NCI-H748 (cell line): ENCODE results near the gene CLEC4A.
"Not testable (repeated sequence)": the region's sequence is repeated elsewhere in the genome, so short reads cannot be mapped to it uniquely, and the experiment has no call there.

Experiments used
- DNase-seq: peaks from one replicate; lab custom pipeline; 2025; ENCODE audit not compliant: unreplicated experiment; lab: John Stamatoyannopoulos, UW

Gene CLEC4A

DNA sequence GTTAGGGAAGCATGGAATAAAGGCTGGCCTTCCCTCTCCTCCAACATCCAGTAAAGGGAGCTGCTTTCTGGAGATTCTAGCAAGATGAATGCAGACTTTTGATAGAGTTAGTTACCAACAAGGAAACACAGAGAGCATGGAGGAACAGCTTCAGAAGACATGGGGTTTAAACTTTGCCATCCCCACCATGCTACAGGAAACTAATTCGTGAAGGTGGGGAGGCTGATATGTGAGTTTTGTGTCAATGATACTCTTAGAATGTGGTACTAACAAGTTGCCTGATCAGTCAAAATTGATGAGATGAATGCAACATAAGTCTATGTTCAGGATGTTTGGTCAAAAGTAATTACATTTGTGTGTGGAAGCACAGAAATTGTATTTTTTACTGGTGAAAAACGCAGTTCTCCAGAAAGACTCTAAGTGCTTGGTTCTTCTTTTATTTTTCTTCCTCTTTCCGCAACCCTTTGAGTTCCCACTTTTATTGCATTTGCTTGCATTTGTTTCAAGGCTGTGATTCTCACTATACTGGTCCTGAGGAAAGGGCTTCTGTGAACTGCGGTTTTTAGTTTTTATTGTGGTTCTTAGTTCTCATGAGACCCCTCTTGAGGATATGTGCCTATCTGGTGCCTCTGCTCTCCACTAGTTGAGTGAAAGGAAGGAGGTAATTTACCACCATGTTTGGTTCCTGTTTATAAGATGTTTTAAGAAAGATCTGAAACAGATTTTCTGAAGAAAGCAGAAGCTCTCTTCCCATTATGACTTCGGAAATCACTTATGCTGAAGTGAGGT, at the start of gene CLEC4A:
TSS of gene CLEC4A (plus strand) at position 494 of the 789 bp plus-strand sequence. CDS start at position 756, 262 bp downstream.
- DNase-seq: no peak

DNA sequence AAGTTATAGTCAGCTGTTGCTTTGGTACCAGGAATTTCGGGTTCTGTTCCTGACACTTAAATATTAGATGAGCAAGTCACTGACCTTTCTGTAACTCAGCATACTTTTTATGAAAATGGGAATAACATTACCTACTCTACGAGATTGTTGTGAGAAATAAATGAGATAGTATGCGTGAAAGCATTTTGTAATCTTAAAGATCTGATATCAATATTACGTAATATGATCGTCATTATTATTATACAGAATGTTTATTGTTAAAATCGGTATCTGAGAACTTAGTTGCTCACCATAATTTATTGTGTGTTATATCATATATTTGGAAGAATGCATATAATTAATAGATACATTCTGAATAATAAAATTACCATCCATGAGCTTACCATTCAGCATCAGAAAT, 47.5 kb upstream of the CLEC4A start:
- no peak for DNase-seq

DNA sequence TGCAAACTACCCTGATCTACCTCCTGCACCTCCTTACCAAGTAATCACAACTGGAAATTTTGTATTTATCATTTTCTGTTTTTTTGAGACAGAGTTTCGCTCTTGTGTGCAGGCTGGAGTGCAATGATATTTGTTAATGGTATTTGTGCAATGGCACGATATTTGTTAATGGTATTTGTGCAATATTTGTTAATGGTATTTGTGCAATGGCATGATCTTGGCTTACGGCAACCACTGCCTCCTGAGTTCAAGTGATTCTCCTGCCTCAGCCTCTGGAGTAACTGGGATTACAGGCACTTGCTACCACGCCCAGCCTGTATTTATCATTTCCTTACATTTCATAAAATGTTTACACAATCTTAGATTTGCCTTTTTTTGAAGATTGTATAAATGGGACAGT, 47.1 kb upstream of the CLEC4A start:
- DNase-seq: no peak

DNA sequence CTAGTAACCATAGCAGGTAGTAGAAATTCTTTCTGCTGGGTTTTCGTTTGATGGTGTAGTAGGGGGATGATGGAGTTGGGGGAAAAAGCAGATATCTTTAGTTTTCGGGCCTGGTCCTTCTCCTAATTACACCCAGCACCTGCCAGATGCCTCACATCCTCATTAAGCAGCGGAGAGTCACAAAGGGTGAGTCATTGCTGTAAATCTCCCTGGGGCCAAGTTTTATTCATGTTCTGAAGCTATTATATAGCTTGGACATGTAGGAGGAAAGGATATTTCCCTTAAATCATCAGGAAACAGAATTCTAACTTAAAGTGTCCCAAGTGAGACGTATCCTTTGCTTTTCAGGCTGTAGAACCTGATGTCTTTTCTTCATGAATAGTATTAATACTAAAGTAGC, 46.2 kb upstream of the CLEC4A start:
- no peak for DNase-seq

DNA sequence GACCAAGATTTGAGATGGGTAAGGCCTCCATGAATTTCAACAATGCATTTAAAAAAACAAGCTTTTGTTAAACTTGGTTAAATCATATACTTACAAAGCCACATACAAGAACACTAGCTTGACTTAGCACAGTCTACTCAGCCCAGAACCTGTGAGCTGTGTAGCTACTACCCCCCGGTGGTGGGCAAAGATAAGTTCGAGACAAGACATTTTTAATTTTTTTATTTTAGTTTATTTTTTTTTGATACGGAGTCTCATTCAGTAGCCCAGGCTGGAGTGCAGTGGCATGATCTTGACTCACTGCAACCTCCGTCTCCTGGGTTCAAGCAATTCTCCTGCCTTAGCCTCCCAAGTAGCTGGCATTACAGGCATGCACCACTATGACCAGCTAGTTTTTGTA, 45.0 kb upstream of the CLEC4A start:
- DNase-seq: peak; percentile 35

DNA sequence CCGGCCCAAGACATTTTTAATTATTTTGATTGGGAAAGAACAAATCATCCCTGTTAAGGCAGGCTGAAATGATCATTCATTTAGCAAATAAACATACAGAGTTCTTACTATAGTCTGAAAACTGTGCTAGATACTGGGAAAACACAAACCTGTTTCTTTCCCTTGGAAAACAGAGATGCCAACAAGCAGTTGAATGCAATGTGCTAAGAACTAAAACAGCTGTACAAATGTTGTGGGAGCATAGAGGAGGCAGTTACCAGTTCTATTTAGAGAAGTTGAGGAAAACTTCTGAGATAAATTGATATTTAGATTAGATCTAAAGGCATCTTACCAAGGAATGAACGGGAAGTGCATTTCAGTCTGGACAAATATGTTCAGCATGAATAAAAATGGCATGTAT, 44.5 kb upstream of the CLEC4A start:
- no peak for DNase-seq

DNA sequence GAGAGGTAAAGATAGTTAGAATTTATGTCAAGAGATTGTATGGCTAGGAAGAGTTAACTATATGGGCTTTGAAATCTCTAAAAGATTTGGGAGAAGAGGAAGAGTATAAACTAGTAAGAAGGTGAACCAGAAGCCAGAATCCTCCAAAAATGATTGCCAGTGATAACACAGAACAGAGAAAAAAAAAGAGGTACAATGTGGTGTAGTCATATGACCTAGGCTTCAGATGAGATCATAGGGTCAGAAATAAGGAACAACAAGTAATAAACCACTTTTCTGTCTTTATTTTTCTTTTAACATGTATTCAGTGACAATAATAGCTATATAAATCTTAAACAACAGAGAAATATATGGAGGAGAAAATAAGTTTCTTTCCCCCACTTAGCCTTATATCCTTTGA, 43.3 kb upstream of the CLEC4A start:
- DNase-seq: no peak

DNA sequence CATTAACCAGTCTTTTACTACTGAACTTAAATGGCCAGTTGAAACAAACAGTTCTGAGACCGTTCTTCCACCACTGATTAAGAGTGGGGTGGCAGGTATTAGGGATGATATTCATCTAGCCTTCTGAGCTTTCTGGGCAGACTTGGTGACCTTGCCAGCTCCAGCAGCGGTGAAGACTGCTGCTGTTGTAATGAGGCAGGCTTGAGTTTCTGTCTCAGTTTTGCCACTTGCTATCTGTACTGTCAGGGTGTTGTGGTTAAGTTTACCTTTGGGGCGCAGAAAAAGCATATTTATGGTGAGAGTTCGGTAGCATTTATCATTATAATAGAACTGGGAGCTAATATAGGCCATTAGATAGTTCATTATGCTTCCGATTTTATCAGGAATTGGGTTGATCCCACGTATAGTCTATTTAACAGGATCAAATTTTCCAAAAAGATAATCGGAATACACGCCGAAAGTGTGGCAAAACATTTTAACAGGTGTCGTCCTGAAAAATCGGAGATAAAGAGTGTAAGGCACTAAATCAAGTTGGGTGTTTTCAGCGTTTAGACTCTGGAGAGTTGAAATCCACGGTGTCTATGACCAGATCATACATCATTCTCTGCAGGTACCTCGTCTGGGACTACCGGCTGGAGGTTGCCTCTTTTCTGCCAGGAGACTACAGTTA, 42.0 kb upstream of the CLEC4A start:
- DNase-seq: peak; percentile 24

DNA sequence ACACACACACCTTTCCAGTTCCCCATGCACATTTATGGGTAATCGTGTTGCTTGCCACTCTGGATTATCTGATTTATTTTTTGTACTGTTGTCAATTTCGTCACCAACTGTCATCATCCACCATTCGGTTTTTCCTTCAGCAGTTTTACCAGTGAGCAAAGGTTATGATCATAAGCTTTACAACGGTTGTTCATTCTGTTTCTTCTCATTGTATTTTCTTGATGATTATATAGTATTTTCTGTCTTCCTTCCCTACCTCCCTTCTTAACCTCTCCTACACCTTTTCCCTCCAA, 40.7 kb upstream of the CLEC4A start:
- DNase-seq: no peak

DNA sequence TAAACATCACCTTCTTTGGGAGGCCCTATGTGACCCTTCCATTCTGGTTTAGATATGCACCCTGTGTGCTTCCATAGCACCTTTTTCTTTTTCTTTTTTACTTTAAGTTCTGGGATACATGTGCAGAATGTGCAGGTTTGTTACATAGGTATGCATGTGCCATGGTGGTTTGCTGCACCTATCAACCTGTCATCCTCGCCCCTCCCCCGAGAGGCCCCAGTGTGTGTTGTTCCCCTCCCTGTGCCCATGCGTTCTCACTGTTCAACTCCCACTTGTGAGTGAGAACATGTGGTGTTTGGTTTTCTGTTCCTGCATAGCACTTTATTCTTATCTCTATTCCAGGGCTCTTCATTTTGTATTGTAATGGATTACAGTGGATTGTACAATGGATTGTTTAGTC, 39.1 kb upstream of the CLEC4A start:
- DNase-seq: not testable (repeated sequence)

DNA sequence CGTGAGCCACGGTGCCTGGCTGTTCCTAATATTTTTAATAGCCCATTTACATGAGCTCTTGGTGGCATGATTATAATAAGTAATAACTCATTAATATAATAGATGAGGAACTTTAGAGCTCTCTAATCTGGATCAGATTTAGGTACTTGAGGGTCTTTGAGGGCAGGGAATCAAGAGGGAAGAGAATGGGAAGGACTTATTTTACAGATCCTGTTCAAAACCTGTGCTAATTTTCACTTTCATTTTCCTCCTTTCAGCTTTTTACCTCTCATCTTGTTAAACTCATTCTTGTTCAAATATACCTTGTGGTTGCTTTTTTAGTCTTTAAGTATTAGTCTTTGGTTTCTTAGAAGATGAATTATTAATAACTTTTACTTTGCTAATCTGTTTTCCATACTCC, 35.8 kb upstream of the CLEC4A start:
- no peak for DNase-seq

DNA sequence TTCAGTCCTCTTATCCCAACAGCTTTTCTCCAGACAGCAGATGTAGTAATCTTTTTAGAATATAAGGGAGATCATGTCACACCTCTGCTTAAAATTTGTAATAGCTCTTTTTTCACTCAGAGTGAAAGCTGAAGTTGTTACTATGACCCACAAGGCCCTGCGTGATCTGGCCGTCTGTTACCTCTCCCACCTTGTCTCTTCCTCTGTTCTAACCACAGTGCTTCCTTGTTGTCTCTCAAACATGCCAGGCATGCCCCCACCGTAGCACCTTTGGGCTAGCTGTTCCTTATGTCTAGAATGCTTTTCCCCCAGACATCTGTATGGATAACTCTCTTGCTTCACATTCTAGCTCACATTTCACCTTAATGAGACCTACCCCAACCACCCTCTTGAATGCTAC, 34.8 kb upstream of the CLEC4A start:
- DNase-seq: no peak

DNA sequence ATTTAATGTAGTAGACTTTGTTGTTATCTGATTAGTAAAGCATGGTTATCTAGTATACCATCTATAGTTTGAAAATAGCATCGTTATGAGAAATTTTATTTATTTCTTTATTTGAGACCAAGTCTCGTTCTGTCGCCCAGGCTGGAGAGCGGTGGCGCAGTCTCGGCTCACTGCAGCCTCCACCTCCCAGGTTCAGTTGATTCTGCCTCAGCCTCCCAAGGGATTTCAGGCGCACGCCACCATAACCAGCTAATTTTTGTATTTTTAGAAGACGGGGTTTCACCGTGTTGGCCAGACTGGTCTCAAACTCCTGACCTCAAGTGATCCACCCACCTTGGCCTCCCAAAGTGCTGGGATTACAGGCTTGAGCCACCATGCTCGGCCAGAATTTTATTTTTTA, 34.1 kb upstream of the CLEC4A start:
- not testable (repeated sequence) for DNase-seq

DNA sequence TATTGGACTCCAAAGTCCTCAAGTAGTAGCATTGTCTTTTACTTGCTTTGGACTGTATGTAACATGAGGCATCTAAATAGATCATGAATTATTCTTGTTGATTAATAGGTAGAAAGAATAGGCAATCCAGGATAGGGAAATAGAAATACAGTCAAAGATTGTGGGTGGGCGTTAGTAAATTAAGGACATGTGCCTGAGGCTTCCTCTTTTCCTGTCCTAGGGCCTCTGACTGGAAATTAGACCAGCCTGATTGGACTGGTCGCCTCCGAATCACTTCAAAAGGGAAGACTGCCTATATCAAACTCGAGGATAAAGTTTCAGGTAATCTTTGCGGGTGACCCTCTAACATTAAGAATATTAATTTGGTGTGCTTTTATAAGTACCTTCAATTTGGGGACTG, 33.7 kb upstream of the CLEC4A start:
- DNase-seq: no peak

DNA sequence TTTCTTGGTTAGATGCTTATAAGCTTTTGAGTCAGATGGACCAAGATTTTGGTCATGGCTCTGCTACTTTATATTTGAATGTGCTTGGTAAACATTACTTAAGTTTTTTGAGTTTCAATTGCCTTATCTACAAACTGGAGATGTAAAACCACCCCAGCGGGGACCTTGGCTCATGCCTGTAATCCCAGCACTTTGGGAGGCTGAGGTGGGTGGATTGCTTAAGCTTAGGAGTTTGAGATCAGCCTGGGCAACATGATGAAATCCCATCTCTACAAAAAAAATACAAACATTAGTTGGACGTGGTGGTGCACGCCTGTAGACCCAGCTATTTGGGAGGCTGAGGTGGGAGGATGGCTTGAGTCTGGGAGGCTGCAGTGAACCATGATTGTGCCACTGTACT, 30.1 kb upstream of the CLEC4A start:
- DNase-seq: no peak

DNA sequence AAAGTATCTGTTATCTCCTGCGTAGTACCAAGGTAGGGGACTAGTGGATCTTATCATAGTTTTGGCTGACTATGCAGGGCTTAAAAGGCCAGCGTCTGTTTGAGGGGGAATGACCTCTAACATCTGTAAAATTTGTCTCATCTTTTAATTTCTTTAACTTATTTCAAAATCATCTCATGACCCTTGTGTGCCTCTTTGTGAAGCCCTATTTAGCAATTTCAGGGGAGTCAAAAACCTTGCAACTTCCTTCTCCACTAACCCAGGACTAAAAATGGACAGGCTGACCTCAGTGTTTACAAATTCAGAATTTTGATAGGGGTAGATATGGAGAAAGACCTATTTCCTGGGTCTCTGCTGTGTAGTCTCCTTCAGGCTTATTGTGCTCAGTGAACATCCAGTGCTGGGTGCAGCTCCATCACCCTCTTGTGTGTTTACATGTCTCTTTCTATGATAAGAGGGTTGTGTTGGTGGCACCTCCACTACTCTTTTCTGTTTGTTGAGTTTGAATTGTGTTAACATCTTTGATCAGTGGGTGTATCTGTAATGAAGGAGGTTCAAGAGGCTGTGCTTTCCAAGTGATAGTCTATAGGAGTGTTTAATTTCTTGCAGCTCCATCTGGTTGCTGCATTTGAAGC, 27.0 kb upstream of the CLEC4A start:
- DNase-seq: no peak

DNA sequence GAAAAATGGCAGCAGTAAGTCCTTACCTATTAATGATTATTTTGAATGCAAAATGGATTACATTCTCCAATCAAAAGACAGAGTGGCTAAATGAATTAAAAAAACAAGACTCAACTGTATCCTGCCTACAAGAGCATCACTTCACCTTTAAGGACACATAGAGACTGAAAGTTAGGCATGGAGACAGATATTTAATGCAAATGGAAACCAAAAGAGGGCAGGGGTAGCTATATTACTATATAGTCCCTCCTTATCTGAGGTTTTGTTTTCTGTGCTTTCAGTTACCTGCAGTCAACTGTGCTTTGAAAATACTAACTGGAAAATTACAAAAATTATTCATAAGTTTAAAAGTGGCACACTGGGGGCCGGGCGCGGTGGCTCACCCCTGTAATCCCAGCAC, 24.2 kb upstream of the CLEC4A start:
- no peak for DNase-seq

DNA sequence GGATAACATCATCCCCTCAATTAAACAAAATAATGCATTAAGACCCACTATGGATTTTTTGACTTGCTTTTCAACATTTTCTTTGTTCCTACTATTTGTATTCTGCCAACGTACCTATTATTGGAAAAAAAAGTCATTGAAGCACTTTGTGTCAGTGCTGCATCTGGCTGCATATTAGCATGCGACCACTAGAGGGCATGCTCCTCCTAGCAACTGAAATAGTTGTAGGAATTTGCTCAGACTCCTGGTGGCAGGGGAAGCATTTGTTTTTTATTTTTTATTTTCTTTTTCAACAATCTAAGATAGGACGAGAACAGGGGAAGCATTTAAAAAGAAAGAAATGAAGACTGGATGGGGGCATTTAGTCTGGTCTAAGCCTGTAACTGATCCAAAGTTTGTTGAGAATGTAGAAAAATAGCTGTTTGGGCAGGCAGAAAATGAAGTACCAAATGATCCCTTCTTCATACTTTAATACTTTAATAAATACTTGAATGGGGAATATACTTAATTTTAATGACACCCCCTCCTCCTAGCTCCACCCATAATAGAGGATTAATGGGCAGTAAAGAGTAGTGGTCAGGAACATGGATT, 14.5 kb upstream of the CLEC4A start:
- peak; percentile 52 for DNase-seq

DNA sequence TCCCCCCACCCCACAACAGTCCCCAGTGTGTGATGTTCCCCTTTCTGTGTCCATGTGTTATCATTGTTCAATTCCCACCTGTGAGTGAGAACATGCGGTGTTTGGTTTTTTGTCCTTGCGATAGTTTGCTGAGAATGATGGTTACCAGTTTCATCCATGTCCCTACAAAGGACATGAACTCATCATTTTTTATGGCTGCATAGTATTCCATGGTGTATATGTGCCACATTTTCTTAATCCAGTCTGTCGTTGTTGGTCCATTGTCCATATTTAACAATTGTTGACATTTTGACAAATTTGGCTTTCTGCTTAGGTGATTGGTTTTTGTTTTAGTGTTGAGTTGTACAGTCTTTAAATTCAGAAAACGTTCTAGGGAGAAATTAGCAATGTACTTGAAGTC, 10.3 kb upstream of the CLEC4A start:
- DNase-seq: not testable (repeated sequence)

DNA sequence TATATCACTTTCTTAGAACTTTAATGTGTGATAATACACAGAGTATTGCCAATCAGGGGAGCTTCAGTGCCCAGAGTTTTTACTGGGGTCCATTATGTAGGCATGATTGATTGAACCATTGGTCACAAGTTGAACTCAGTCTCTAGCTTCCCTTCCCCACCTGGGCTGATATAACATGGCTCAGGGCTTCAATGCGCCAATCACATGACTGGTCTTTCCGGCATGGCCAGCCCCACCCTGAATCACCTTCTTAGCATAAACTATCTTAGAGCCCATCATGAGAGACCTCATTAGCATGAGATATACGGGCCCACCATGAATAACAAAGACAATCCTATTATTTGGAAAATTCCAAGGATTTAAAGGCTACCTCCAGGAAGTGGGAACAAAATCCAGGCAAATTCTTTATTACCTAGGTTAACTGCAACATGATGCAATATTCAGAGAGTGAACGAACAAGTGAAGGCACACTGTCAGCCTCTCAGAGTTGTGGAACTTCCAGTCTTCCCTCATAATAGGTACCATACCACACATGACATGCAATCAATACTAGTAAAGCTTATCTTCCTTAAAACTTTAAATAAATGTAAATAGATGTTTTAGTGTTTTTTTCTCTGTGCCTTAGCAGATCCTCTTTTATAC, 3.2 kb upstream of the CLEC4A start:
- DNase-seq: no peak

DNA sequence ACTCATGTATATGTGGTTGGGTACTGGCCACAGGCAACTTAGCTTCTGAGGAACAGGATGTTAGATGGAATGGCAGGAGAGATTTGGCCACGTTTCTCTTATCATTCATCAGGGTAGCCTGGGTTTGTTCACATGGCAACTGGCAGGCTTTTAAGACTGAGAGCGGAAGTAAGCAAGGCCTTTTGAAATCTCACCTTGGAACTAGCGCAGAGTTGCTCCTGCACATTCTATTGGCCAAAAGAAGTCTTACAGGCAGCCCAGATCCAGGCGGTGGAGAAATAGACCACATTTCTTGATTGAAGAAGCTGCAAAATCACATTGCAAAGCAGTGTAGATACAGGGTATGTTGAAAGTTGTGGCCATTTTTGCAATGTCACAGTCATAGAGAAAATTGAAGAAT, 3.7 kb downstream of the CLEC4A start:
- DNase-seq: no peak
